HG03575 (cell line): Measurements from ENCODE around the gene BFSP1.

Source experiments
- ATAC-seq: cut with Tn5 transposase; IDR thresholded peaks from one replicate; pipeline ENCODE4 v1.9.1; 2021; ENCODE audit not compliant: unreplicated experiment, insufficient number of reproducible peaks, low FRiP score; ENCODE audit errors: extremely low read depth

Gene BFSP1

DNA sequence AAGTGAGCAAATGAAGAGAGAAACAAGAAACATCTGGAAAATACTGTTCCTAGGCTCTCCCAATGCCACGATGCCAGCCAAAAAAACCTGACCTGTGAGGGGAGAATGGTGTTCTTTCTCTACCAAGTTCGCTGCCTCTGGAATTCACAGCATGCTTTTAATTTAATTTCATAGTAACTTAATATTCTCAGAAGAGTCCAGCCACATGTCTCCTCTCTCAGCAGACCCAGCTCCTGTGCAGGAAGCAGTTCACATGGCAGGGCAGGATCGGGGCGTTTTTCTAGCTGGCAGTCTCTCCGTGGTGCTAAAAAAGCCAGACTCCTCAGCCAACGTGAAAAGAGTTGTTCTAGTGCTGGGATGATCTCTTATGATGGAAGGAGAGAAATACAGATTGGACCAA, 57.5 kb downstream of the BFSP1 start:
- no peak for ATAC-seq

DNA sequence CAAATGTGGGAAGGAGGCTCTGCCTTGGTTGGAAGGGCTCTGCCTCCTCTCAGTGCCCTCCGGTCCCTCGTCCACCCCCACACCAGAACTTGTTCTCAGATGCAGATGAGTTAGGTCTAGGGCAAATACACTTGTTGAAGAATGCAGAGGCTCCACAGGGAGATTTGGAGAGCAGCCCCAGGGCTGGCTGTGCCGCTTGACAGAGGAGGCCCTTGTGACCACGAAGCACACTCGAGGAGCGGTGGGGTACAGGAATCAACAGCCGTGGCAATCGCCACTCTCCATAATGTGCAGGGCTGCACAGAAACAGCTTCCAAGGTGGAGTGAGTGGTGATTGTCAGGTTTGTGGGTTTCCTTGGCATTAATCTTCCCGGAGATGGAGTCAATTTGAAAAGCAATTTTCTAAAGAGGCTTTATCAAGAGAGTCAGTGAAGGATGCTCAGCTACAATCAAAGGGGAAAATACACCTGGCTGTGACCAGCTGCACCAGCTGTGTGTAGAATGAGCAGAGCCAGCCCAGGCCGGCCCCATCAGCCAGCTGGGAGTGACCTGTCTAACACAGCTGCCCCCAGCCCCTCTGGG, 59.5 kb downstream of the BFSP1 start:
- no peak for ATAC-seq

DNA sequence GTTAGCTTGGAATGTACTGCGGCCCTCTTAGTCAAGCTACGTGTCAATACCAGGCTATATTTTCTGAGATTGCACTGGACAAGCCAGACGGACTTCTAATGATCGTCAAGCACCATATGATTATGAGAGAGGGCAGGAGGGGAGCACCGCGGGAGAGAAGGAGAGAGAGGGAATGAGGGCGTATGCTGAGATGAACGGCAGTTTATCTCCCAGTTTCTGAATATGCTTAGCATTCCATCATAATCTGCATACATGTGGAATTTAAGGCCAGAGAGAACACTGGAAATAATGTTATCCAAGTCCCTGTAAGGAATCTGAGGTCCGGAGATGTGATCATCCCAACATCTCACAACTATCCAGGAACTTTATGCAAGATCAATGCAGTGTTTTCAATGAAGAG, 60.2 kb downstream of the BFSP1 start:
- no peak for ATAC-seq

DNA sequence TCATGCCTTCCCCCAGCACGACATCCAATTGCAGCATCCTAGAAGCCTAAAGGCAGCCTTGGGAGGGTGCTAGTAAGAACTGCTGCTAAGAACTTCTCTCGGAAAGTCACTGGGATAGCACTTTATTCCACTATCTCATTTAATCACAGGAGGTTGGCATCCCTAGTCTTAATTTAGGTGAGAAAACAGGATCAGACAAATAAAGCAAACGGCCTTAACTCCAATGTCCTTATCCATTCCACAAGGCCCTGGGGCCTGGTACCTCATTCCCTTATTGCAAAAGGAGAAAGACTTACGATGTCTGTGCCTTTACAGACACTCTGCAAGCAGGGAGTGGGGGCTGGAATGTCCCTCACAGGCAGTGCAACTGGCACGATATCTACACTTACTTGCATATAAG, 60.7 kb downstream of the BFSP1 start:
- no peak for ATAC-seq

DNA sequence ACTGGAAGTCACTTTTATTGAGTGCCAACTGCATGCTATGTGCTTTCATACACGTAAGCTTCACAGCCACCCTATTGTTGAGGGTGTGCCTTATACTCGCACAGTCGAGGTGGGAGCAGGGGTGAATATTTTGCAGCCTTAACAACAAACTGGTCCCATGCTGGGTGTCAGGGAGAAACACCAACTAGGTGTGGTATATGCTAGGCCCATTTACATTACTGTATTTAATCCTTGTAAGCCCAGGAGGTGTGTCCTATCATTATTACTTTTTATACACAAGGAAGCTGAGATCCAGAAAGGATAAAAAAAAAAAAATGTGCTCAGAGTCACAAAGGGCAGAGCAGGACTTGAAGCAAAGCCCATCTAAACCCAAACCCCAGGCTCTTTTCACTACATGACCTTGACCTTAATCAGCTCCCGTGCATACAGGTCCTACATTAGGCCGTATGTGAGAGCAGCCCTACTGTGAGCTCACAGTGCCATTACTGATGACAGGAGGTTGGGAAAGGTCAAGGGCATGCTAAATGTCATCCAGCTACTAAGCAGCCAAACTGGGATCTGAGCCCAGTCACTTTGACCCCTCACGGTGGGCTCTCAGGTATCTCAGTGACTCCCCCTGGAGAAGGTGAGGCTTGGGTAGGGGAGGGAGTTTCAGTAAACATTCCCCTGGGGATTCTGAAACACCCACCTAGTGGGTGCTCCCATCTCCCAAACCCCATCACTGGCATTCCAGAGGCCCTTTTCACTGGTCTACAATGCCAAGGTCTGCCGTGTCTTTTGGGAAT, 61.7 kb downstream of the BFSP1 start:
- ATAC-seq = no peak

DNA sequence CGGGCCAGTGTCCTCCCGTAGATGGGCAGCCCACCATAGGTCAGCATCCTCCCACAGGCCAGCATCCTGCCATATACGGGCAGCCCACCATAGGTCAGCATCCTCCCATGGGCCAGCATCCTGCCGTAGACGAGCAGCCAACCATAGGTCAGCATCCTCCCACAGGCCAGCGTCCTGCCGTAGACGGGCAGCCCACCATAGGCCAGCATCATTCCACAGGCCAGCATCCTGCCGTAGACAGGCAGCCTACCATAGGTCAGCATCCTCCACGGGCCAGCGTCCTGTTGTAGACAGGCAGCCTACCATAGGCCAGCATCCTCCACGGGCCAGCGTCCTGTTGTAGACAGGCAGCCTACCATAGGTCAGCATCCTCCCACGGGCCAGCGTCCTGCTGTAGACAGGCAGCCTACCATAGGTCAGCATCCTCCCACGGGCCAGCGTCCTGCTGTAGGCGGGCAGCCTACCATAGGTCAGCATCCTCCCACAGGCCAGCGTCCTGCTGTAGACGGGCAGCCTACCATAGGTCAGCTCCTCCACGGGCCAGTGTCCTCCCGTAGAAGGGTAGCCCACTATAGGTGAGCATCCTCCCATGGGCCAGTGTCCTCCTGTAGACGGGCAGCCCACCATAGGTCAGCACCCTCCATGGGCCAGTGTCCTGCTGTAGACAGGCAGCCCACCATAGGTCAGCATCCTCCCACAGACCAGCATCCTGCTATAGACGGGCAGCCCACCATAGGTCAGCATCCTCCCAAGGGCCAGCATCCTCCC, 62.9 kb downstream of the BFSP1 start:
- ATAC-seq = no peak

DNA sequence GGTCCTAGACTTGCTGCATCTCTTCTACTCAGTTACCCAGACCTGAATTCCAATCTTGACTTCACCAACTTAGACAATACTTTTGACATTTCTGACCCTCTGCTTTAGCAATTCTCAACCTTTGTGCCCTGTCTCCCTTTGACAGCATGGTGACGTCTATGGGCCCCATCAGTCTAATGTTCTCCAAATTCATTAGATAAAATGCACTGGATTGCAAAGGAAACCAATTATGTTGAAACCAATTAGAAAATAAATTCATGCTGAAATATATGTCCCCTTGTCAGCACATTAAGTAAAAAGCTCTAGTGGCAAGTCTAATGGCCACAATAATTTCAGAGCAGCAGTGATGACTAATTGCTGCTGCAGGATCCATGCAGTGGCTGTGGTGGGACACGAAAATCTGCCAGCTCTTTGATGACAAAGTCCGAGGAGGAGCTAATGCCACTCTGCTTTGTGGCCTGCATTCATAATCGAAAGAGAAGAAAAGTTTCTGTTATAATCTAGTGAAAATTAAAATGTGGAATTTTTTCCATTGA, 64.0 kb downstream of the BFSP1 start:
- ATAC-seq = no peak

DNA sequence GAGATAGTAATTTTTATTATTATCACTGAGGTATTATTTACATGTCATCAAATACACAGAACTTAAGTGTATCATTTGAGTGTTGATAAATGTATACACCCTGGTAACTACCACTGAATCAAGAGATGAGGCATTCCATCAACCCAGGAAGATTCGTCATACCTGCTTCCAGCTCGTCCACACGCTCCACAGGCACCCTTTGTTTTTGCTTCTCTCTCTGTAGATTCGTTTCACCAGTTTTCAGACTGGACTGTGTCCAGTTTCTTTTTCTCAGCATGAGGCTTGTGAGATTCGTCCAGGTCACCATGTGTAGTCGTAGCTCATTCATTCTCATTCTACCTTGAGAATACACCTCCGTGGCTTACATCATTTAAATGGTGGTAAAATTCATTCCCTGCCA, 64.5 kb downstream of the BFSP1 start:
- no peak for ATAC-seq

DNA sequence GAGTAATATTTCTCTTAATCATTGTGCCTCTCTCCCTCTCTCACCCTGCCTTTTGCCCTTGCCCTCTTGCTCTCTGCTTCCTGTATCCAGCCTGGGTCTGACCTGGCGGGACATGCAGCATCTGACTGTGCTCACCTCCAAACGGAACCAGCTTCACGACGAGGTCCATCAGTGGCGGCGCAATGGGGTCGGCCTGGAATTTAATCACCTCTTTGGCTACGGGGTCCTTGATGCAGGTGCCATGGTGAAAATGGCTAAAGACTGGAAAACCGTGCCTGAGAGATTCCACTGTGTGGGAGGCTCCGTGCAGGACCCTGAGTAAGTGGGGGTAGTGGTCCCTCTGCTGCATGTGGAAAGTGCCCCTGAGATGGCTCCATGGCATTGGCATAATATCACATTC, 65.9 kb downstream of the BFSP1 start:
- ATAC-seq = no peak

DNA sequence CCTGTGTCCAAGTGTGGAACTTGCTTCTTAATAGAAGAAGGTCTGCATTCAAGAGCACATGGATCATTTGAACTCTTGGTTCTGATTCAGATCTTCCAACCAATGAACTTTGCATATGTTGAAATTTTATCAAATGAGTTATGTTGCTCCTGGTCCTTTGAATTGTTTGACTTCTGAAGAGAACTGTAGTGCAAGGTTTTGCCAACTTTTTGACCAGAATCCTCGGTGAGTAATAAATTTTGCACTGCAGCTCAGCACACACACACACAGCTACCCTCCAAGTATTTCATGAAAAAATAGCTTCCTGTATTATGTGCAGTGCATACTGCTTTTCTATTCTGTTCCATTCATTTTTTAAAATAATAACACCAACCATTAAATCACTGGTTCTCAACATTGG, 67.5 kb downstream of the BFSP1 start:
- no peak for ATAC-seq

DNA sequence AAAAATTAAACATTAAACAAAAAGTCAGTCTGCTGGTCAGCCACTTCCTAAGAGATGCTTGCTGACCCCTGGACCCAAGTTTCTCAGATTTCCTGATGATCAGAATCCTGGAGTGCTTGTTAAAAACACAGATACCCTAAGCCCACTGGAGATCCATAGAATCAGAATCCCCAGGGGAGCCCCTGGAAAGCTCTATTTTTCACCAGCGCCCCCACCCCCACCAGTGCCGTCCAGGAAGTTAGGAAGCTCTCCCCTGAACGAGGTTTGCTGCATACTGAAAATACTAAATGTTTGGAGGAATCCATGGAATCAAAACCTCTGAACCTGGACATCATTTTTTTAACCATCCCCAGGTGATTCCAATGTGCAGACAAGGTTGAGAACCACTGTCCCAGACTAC, 69.2 kb downstream of the BFSP1 start:
- no peak for ATAC-seq

DNA sequence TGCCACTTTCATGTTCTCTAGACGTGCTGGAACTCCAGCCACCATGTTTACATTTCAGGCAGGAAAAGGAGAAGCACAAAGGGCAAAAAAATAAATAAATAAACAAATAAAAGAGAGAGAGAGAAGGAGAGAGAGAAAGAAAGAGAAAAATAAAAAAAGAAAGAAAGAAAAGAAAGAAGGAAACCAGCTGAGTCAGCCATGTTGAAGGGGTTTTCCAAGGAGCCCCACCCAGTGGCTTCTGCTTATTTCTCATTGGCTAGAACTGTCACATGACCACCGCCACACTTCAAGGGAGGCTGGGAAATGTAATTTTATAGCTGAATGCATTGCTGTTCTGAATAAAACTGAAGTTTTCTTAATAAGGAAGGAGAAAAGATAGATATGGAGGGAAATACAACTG, 71.1 kb downstream of the BFSP1 start:
- no peak for ATAC-seq

DNA sequence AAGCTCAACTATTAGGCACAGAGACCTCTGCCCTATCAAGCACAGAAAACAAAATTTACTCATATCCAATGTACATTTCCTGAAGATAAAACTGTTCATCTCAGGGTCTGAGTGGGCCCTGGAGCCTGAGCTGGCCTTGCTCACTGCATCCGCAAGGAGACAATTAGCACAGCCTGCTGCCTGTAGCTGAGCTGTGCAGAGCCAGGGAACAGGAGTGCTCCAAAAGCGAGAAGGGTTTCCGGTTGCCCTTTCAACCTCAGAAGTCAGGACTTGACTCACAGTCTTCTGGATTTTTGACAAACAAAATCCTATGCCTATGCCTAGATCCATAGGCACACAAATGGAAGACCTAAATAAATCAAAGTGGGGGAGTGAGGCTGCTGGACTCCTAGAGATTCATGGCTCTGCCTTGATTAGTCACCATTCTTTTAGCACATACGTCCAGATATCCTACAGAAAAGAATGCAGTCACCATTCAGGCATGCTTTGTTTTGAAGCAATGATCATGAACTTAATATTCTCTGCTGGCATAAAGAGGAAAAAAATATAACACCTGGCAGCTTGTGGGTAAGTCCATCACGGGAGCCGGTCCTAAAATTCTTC, 73.5 kb downstream of the BFSP1 start:
- no peak for ATAC-seq

DNA sequence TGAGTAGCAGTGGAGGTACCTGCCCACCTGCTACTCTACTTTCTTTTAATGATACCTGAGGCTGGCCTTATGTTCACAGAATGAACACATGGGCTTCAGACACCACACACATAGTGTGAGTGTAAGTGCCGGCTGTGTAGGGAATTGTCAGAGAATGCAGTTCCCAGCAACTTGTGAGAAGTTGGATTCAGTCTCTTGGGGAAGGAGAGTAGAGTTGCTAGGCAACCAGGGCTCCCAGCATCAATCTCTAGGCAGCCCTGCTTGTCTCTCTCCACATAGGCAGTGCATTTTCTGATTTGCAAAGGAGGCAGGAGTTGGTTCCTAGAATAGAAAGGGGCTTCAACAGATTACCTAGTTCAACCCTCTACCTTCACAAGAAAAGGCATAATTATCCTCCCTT, 74.1 kb downstream of the BFSP1 start:
- no peak for ATAC-seq

DNA sequence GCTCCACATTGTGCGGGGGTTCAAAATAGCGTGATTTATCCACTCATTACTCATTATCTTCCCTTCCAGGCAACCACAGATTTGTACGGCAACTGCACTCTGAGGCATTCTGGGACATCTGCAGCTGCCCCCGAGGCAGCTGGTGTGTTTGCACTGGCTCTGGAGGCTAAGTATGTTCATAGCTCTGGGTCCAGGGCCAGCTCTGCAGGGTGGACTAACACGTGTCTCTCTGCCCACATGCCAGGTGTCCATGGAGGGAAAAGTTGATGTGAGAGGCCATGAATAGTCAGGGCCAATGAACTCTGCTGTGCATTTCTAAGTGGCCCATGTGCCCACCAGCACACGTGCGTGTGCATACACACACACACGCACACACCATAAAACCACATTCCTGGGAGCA, 74.9 kb downstream of the BFSP1 start:
- no peak for ATAC-seq

DNA sequence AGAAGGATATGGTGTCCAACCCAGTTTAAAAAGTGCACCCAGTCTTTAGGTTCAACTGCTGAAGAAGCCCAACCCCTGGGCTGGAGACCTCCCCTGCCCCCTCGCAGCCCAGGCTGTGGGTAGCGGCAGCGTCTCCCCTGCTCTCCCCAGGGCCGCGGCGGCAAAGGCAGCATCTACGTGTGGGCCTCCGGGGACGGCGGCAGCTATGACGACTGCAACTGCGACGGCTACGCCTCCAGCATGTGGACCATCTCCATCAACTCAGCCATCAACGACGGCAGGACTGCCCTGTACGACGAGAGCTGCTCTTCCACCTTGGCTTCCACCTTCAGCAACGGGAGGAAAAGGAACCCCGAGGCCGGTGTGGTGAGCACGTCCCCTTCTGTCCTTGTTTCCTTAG, 77.6 kb downstream of the BFSP1 start:
- no peak for ATAC-seq

DNA sequence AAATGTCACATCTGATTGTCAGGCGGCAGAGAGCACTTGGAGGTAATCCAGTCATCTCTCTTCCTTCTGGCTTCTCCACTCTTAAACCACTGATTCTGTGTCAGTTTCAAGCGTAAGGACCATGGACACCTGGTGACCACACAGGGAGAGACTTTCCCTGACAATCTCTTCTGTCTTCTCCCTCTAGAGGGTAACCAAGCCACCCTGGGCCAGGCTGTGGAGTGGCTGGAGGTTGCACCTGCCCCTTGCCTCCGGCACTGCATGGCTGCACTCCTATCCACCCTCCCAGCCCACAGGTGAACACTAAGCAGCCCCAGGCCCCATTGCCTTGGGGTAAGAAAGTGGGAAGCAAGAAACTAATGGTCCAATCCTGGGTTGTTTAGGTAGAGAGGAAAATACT, 78.7 kb downstream of the BFSP1 start:
- no peak for ATAC-seq

DNA sequence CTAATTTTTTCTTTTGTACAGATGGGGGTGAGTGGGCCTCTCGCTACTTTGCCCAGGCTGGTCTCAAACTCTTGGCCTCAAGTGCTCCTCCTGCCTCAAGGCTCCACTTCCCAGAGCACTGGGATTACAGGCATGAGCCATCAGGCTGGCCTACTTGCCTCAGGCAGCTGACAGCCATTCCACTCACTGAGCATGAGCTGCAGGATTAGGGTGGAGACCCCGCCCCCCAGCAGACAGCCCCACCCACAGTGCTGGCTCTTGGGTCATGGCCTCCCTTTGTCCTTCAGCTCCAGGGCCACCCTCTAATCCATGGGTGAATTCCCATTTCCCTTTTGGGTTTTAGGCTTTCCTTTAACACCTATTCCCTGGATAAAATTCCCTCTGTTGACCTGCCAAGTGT, 82.1 kb downstream of the BFSP1 start:
- ATAC-seq = no peak

DNA sequence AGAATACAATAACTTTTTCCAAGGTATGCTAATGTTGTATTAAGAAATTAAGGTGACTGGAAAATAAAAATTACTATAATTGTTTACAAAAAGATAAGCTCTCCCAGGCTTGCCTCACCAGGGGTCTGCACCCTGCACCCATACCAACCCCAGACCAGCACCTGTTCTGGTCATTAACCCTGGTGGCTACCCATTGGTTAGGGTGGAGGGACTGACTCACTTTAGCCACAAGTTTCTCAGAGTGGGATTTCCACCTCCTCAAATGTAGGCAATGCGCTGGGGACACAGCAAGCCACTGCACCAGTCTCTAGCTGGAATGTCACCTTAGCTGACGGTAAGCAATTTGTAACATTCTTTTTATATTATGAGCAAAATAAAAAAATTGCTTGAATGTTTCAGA, 83.1 kb downstream of the BFSP1 start:
- no peak for ATAC-seq

DNA sequence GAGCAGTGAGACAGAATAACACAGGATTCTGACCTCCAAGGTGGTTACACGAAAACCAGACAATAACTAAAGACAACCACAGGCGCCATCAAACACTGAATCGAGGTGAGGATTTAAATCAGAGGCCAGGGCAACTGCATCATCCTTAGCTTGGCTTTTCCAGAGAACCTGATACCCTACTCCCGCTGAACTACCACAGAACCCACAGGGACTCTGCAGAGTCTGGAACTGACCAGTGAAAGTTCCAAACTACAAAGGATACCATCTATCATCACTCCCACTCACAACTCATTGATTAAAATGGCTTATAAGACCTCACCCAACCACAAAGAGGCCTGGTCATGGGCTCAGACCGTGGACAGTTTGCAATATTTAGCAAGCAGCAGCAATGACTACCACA, 85.0 kb downstream of the BFSP1 start:
- ATAC-seq = no peak
